Mesothelial cell of epicardium (in vitro differentiated cells): ENCODE data around the gene DXO. TPM values are rescaled to one million over a fixed set of nuclear protein-coding genes. Genes with fewer than 3 reads are reported as not detected.
A peak's percentile ranks its signal among the peaks of the same experiment; 100 is the strongest.
"Not testable (repeated sequence)": the region's sequence is repeated elsewhere in the genome, so short reads cannot be mapped to it uniquely, and the experiment has no call there.

Experiments
- DNase-seq, 2 experiments: peaks; one replicate each; pipeline ENCODE4 v3.0.0; 2021; ENCODE audit warnings: low spot score in 2 of 2; ENCODE audit not compliant: unreplicated experiment in 2 of 2
- H3K27ac Mint-ChIP-seq: 2 replicates; pipeline ENCODE4 v1.8.0; 2021; ENCODE audit warnings: mixed read lengths
- H3K27me3 Mint-ChIP-seq: 2 replicates; pipeline ENCODE4 v1.8.0; 2021; ENCODE audit warnings: low read depth, mixed read lengths
- H3K36me3 Mint-ChIP-seq: 2 replicates; pipeline ENCODE4 v1.8.0; 2021; ENCODE audit warnings: mixed read lengths
- H3K4me1 Mint-ChIP-seq: 2 replicates; pipeline ENCODE4 v1.8.0; 2021; ENCODE audit warnings: mixed read lengths
- H3K4me3 Mint-ChIP-seq: 2 replicates; pipeline ENCODE4 v1.8.0; 2021; ENCODE audit warnings: mild to moderate bottlenecking, moderate library complexity, mixed read lengths
- H3K9me3 Mint-ChIP-seq: 2 replicates; pipeline ENCODE4 v1.8.0; 2021; ENCODE audit warnings: mixed read lengths
- CTCF ChIP-seq: fragments of 200-600 bp; sonication (generic); IDR thresholded peaks from one replicate; pipeline ENCODE4 v1.5.0; 2021; ENCODE audit warnings: antibody characterized with exemption; ENCODE audit not compliant: unreplicated experiment
- total RNA-seq: library from RNA; stranded (reverse); gene quantifications from 3 replicates; pipeline ENCODE4 v1.2.1, GENCODE V29; 2021

Gene DXO
- total RNA-seq: 25.2 to 28.1 TPM (median 26.1 TPM) in 3 replicates

- peaks cover 23% of the 10 kb centered on the region for H3K36me3 Mint-ChIP-seq
- TF ChIP-seq CTCF: no peak
- peaks cover 15% of the 10 kb centered on the region for H3K4me1 Mint-ChIP-seq
- H3K27ac Mint-ChIP-seq: peak within 1 kb of the TSS; percentile 100
- DNase-seq: peak; percentile 91 to 95
- no peaks in the 10 kb centered on the region for H3K27me3 Mint-ChIP-seq
- peak within 1 kb of the TSS; percentile 97 for H3K4me3 Mint-ChIP-seq
- no peaks in the 10 kb centered on the region for H3K9me3 Mint-ChIP-seq
Measured at GRCh38 chr6:31971993-31972708, at the start of gene DXO. Gene DXO, minus strand, starts transcription at chr6:31972138. Its CDS starts 463 bp downstream, at chr6:31971675.

DNA sequence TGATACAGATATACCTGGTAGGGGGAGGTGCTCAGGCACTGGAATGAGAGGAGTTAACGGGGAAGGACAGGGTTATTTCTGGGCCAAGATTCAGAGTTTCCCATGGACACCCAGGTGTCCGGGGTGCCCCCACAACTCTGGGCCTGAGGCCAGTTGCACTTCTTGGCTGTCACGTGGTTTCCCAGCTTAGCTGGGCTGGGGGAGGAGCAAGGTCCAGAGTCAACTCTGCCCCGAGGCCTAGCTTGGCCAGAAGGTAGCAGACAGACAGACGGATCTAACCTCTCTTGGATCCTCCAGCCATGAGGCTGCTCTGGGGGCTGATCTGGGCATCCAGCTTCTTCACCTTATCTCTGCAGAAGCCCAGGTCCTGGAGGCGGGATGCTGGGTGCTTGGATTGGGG lies 42.6 kb upstream of the DXO start, which contains the start of gene C4B:
C4B (plus strand) TSS at position 249 of the 400 bp plus-strand sequence; CDS start at position 300, 51 bp downstream.
- not testable (repeated sequence) for H3K4me1 Mint-ChIP-seq, H3K36me3 Mint-ChIP-seq, H3K4me3 Mint-ChIP-seq, H3K27ac Mint-ChIP-seq, H3K27me3 Mint-ChIP-seq, DNase-seq, H3K9me3 Mint-ChIP-seq

- not testable (repeated sequence) for H3K27me3 Mint-ChIP-seq, H3K36me3 Mint-ChIP-seq, DNase-seq, H3K27ac Mint-ChIP-seq, H3K4me3 Mint-ChIP-seq, H3K4me1 Mint-ChIP-seq, H3K9me3 Mint-ChIP-seq
Measured at GRCh38 chr6:32013738-32014137, 41.8 kb upstream of the DXO start.

DNA sequence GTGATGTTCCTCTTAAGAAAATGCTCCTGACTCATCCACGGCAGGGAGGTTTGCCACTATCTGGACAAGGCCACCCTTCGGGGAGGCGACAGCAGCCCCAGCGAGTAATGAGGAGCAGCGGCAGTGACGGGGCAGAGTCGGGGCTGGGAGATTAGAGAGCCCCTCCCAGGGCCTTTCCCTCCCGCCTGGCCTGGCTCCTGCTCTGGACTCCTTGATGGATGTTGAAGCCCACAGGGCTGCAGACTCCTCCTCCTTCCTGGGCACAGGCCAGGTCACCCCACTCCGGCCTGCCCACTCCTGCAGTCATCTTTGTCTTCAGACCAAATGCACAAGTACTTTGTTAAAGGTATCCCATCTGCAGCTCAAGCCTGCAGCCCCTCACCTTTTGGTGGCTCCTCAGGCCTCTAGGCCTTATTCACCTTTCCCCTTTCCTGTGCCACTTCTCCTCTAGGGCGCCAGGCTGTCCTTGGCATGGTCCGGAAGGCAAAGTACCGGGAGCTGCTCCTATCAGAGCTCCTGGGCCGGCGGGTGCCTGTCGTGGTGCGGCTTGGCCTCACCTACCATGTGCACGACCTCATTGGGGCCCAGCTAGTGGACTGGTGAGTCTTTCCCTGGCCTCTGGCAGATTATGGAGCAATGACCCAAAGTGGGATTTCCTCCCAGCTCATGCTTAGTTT lies 41.1 kb upstream of the DXO start:
- H3K4me1 Mint-ChIP-seq, H3K27me3 Mint-ChIP-seq, H3K36me3 Mint-ChIP-seq, H3K4me3 Mint-ChIP-seq, H3K27ac Mint-ChIP-seq, H3K9me3 Mint-ChIP-seq: not testable (repeated sequence)
- DNase-seq: peak in 1 of 2 experiments; percentile 5

DNA sequence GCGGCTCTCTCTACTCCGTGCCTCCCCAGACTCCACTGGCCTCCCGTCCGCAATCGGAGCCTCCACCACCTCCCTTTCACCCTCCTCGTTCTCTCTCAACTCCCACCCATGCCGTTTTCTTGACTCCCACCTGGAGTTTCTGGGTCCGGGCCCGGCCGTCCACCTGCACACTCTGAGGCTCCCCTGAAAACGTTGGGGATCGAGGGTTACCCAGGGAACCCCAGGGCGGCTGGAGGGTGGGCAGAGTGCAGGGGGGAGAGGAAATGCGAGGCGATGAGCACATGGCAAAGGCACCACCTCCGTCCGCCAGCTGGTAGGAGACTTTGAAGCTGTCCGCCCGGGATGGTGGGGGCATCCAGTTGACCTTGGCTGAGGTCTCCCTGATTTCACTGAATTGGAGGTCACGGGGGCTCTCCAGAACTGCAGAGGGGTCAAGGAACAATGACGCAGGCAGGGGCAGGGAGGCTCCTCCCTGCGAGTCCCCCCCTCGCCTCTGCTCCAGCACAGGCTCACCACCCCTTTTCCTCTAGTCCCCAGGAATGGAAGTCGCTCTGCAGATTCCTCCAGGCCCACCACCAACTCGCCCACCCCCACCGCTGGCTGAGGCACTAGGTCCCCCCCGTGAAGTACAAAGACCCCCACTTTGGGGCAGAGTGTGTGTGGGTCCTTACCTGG lies 39.1 kb upstream of the DXO start:
- H3K27me3 Mint-ChIP-seq, H3K27ac Mint-ChIP-seq, H3K9me3 Mint-ChIP-seq, H3K4me1 Mint-ChIP-seq, H3K36me3 Mint-ChIP-seq, H3K4me3 Mint-ChIP-seq: not testable (repeated sequence)
- DNase-seq: peak in 1 of 2 experiments; percentile 6

DNA sequence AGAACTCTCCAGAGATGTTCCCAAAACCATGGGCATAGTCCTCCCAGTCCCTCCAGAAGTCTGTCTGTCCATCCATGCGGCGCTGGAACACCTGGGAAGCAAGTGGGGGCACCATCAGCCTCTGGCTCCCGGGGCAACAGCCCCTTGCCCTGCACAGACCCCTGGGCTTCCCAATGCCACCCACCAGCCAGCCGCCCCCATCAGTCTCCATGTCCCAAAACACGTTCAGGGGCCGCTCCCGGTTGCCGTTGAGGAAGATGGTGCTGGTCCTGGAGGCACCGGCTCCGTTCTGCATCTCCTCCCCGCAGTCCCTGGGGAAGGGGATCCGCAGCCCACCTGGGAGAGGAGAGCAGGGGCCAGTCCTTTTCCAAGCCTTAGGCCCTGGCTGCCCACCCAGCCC lies 37.6 kb upstream of the DXO start:
- not testable (repeated sequence) for H3K9me3 Mint-ChIP-seq, H3K36me3 Mint-ChIP-seq, H3K4me1 Mint-ChIP-seq, H3K27me3 Mint-ChIP-seq, H3K27ac Mint-ChIP-seq, H3K4me3 Mint-ChIP-seq
- DNase-seq: peak in 1 of 2 experiments; percentile 13

DNA sequence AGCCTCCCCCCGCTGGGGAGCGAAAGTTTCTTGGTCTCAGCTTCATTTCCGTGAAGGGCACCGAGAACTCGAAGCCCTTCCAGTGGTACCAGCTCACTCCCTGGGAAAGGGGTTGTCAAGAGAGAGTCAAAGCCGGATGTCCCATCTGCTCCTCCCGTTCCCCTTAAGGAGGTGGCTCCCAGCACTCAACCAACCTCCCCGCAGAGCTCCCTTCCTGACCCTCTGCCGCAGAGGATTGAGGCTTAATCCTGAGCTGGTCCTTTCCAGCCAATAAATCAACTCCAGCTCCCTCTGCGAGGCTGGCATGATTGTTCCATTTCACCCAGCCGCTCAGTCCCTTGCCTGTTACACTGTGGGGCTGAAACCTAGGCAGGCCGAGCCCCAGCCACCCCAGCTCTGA lies 36.7 kb upstream of the DXO start:
- not testable (repeated sequence) for H3K27me3 Mint-ChIP-seq, H3K36me3 Mint-ChIP-seq, H3K4me3 Mint-ChIP-seq, H3K9me3 Mint-ChIP-seq, H3K4me1 Mint-ChIP-seq, H3K27ac Mint-ChIP-seq
- peak in 1 of 2 experiments; percentile 1 for DNase-seq

DNA sequence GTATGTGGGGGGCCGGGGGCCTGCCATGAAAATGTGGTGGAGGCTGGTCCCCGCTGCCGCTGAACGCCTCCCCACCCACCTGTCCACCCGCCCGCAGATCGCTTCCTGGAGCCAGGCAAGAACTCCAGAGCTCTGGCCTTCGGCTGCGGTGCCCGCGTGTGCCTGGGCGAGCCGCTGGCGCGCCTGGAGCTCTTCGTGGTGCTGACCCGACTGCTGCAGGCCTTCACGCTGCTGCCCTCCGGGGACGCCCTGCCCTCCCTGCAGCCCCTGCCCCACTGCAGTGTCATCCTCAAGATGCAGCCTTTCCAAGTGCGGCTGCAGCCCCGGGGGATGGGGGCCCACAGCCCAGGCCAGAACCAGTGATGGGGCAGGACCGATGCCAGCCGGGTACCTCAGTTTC lies 36.1 kb upstream of the DXO start:
- DNase-seq, H3K27me3 Mint-ChIP-seq, H3K4me1 Mint-ChIP-seq, H3K27ac Mint-ChIP-seq, H3K36me3 Mint-ChIP-seq, H3K9me3 Mint-ChIP-seq, H3K4me3 Mint-ChIP-seq: not testable (repeated sequence)

- H3K4me1 Mint-ChIP-seq, H3K36me3 Mint-ChIP-seq, H3K9me3 Mint-ChIP-seq, DNase-seq, H3K4me3 Mint-ChIP-seq, H3K27ac Mint-ChIP-seq, H3K27me3 Mint-ChIP-seq: not testable (repeated sequence)
Measured at GRCh38 chr6:32007086-32007485, 35.1 kb upstream of the DXO start.

GRCh38 chr6:32005991-32006529 lies 34.1 kb upstream of the DXO start:
- not testable (repeated sequence) for H3K27me3 Mint-ChIP-seq, H3K9me3 Mint-ChIP-seq, H3K27ac Mint-ChIP-seq, H3K36me3 Mint-ChIP-seq, H3K4me3 Mint-ChIP-seq, H3K4me1 Mint-ChIP-seq
- peak in 1 of 2 experiments; percentile 1 for DNase-seq

DNA sequence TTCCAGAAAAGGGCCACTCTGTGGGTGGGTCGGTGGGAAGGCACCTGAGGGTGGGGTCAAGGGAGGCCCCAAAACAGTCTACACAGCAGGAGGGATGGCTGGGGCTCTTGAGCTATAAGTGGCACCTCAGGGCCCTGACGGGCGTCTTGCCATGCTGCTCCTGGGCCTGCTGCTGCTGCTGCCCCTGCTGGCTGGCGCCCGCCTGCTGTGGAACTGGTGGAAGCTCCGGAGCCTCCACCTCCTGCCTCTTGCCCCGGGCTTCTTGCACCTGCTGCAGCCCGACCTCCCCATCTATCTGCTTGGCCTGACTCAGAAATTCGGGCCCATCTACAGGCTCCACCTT lies 33.6 kb upstream of the DXO start:
- H3K36me3 Mint-ChIP-seq, H3K27ac Mint-ChIP-seq, H3K27me3 Mint-ChIP-seq, H3K4me3 Mint-ChIP-seq, DNase-seq, H3K9me3 Mint-ChIP-seq, H3K4me1 Mint-ChIP-seq: not testable (repeated sequence)

- not testable (repeated sequence) for H3K4me1 Mint-ChIP-seq, H3K36me3 Mint-ChIP-seq, DNase-seq, H3K4me3 Mint-ChIP-seq, H3K27me3 Mint-ChIP-seq, H3K9me3 Mint-ChIP-seq, H3K27ac Mint-ChIP-seq
Measured at GRCh38 chr6:32004864-32005537, 33.1 kb upstream of the DXO start.
